Measurements from ENCODE around the gene SH3YL1.

Gene SH3YL1

DNA sequence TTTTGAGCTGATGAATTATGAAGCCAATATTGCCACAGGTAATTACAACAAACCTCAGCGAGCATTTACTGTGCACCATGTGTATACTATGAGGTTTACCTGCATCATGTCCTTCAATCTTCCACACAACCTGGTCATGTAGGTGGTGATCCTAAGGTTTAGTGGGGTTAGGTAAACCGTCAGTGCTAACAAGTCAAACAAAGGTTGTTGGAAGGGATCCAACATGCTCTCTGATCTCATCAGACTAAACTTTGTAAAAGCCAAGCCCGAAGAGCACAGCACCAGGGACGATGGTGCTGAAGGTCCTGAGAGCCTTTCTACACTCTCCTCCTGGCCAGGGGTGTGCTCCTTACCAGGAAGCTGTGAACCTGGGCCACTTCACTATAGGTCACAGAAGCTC is 29.4 kb downstream of the SH3YL1 start:
- Histone ChIP-seq H3K9me3 (ENCODE audit: insufficient read depth, low read depth, low read length) (no peaks in the 10 kb centered on the region), H3K27me3 (ENCODE audit: insufficient read depth, low read length) (no peaks in the 10 kb centered on the region), H3K36me3 (ENCODE audit: insufficient read depth, low read length) (peaks cover 9% of the 10 kb centered on the region; the same call in 1 of the 2 replicates), H3K9ac (ENCODE audit: low read depth, low read length) (no peak overlapping the region), H3K4me3 (ENCODE audit: low read length) (no peak overlapping the region), H3K4me1 (ENCODE audit: insufficient read depth, low read length) (peaks cover 22% of the 10 kb centered on the region), H3K27ac (ENCODE audit: low read depth, low read length) (no peak overlapping the region)
- WGBS: 94% methylated on average over 4 of the region's 4 CpGs

- peaks cover 9% of the 10 kb centered on the region; the same call in 1 of the 2 replicates for H3K36me3 ChIP-seq (ENCODE audit: insufficient read depth, low read length)
These were observed 30.8 kb downstream of the SH3YL1 start for GRCh38 chr2:233030-233429.

GRCh38 chr2:231521-232185 is 32.2 kb downstream of the SH3YL1 start:
- Histone ChIP-seq H3K9ac (ENCODE audit: low read depth, low read length) (no peak overlapping the region), H3K27me3 (ENCODE audit: insufficient read depth, low read length) (no peaks in the 10 kb centered on the region), H3K27ac (ENCODE audit: low read depth, low read length) (no peak overlapping the region), H3K36me3 (ENCODE audit: insufficient read depth, low read length) (peaks cover 17% of the 10 kb centered on the region; the same call in 1 of the 2 replicates), H3K4me3 (ENCODE audit: low read length) (no peak overlapping the region), H3K9me3 (ENCODE audit: insufficient read depth, low read depth, low read length) (no peaks in the 10 kb centered on the region), H3K4me1 (ENCODE audit: insufficient read depth, low read length) (peaks cover 14% of the 10 kb centered on the region)
- 96% methylated on average over 7 of the region's 9 CpGs for WGBS

More at GRCh38 chr2:233030-233429, 30.8 kb downstream of the SH3YL1 start:
- H3K9me3 ChIP-seq (ENCODE audit: insufficient read depth, low read depth, low read length): no peaks in the 10 kb centered on the region
- no peak overlapping the region for H3K27ac ChIP-seq (ENCODE audit: low read depth, low read length)
- H3K4me3 ChIP-seq (ENCODE audit: low read length): no peak overlapping the region
- peaks cover 17% of the 10 kb centered on the region for H3K4me1 ChIP-seq (ENCODE audit: insufficient read depth, low read length)
- H3K27me3 ChIP-seq (ENCODE audit: insufficient read depth, low read length): no peaks in the 10 kb centered on the region
- H3K9ac ChIP-seq (ENCODE audit: low read depth, low read length): no peak overlapping the region
- 22% methylated on average over 7 of the region's 7 CpGs for WGBS

DNA sequence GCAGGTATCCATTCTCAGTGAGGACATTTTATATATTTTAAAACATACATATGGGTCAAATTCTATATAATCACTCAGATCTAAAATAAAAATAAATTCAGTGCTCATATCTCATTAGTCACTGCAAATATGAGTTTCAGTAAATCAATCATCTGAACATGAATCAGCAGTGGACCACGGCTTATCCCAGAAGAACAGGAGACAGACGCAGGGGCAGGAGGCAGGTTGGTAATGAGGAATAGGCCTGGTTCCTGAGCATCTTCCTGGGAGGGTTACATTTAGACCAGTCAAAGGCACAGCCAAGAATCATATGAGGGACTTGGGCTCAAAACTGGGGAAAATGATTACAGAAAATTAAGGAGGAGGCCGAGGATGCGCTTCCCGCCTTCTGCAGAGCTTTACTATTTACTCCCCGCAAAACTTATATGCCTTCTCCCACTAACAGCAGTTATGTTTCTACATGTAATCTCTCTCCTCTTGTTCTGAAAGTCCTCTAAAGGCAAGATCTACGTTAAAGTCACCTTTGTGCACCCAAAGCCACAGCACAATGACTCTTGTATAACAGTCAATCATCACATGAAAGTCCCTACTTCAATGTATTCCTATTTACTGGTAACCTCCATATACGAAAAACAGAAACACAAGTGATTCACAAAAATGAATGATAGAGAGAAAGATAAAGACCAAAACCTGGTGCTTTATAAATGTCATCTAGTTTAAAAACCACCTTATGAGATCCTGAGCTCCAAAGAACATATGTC is 35.1 kb downstream of the SH3YL1 start:
- no peak overlapping the region for H3K9ac ChIP-seq (ENCODE audit: low read depth, low read length)
- H3K9me3 ChIP-seq (ENCODE audit: insufficient read depth, low read depth, low read length): no peaks in the 10 kb centered on the region
- H3K36me3 ChIP-seq (ENCODE audit: insufficient read depth, low read length): peaks cover 38% of the 10 kb centered on the region; the same call in 1 of the 2 replicates
- WGBS: 95% methylated on average over 7 of the region's 8 CpGs
- no peak overlapping the region for H3K27ac ChIP-seq (ENCODE audit: low read depth, low read length)
- no peak overlapping the region for H3K4me3 ChIP-seq (ENCODE audit: low read length)
- peaks cover 11% of the 10 kb centered on the region for H3K4me1 ChIP-seq (ENCODE audit: insufficient read depth, low read length)
- H3K27me3 ChIP-seq (ENCODE audit: insufficient read depth, low read length): no peaks in the 10 kb centered on the region

- peaks cover 6% of the 10 kb centered on the region for H3K4me1 ChIP-seq (ENCODE audit: insufficient read depth, low read length)
- H3K27ac ChIP-seq (ENCODE audit: low read depth, low read length): no peak overlapping the region
- H3K36me3 ChIP-seq (ENCODE audit: insufficient read depth, low read length): peaks cover 41% of the 10 kb centered on the region; the same call in 1 of the 2 replicates
- H3K4me3 ChIP-seq (ENCODE audit: low read length): no peak overlapping the region
- WGBS: 94% methylated on average over 9 of the region's 9 CpGs
- no peaks in the 10 kb centered on the region for H3K9me3 ChIP-seq (ENCODE audit: insufficient read depth, low read depth, low read length)
- H3K9ac ChIP-seq (ENCODE audit: low read depth, low read length): no peak overlapping the region
- H3K27me3 ChIP-seq (ENCODE audit: insufficient read depth, low read length): no peaks in the 10 kb centered on the region
These were observed 35.7 kb downstream of the SH3YL1 start for GRCh38 chr2:228115-228514.

DNA sequence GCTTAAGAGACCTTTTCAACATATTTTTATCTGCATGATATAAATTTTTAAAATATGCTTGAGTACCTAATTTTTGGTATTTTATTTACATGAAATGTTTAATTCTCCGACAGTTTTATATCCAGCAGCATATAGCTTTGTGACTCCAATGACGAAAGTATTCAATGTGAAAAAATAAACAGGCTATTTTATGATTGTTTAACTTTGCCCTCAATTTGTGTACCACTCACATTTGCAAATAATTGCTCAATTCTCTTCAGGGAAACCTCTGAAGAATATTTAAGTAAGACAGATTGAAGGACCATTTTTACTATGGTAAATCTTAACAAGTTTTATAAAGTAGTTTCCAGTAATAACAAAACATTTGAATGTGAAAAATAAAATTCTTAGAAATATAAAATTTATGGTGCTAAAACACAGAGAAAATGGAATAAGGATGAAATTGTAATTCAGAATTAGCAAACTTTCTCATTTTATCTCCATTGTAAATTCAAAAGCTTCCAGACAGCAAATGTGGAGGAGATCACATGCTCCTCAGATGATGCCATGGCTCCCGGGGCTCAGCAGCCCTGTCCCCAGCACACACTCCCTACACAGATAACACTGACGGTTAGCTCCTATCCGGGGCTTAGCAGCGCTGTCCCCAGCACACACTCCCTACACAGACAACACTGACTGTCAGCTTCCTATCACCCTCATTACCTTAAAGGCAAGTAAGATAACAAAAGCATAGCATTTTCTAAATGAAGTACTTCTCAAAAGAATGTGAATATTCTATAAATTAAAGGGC is 39.7 kb downstream of the SH3YL1 start:
- Histone ChIP-seq H3K4me1 (ENCODE audit: insufficient read depth, low read length) (no peaks in the 10 kb centered on the region), H3K9ac (ENCODE audit: low read depth, low read length) (no peak overlapping the region), H3K4me3 (ENCODE audit: low read length) (no peak overlapping the region), H3K27me3 (ENCODE audit: insufficient read depth, low read length) (no peaks in the 10 kb centered on the region), H3K9me3 (ENCODE audit: insufficient read depth, low read depth, low read length) (no peaks in the 10 kb centered on the region), H3K36me3 (ENCODE audit: insufficient read depth, low read length) (peaks cover 32% of the 10 kb centered on the region; the same call in 1 of the 2 replicates), H3K27ac (ENCODE audit: low read depth, low read length) (no peak overlapping the region)
- WGBS: 95% methylated on average over 5 of the region's 6 CpGs

GRCh38 chr2:223451-223850 is 40.4 kb downstream of the SH3YL1 start:
- Histone ChIP-seq H3K27me3 (ENCODE audit: insufficient read depth, low read length) (no peaks in the 10 kb centered on the region), H3K9ac (ENCODE audit: low read depth, low read length) (no peak overlapping the region), H3K4me1 (ENCODE audit: insufficient read depth, low read length) (no peaks in the 10 kb centered on the region), H3K4me3 (ENCODE audit: low read length) (no peak overlapping the region), H3K9me3 (ENCODE audit: insufficient read depth, low read depth, low read length) (no peaks in the 10 kb centered on the region), H3K36me3 (ENCODE audit: insufficient read depth, low read length) (peaks cover 32% of the 10 kb centered on the region), H3K27ac (ENCODE audit: low read depth, low read length) (no peak overlapping the region)
- WGBS: 93% methylated on average over 3 of the region's 4 CpGs

DNA sequence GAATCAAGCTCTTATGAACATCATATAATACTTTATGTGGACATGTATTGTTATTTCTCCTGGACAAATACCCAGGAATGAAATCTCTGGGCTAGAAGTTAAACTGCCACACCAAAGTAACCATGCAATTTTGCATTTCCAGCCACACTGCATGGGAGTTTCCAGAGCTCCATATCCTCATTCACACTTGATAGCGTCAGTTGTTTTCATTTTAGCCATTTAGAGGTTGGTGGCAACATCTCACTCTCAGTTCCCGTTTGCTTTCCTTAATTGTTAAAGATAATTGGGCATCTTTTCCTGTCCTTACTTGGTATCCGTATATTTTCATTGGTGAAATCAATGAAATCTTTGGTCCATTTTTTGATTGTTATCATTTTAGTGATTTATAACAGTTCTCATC is 47.8 kb downstream of the SH3YL1 start:
- H3K4me1 ChIP-seq (ENCODE audit: insufficient read depth, low read length): no peaks in the 10 kb centered on the region
- H3K36me3 ChIP-seq (ENCODE audit: insufficient read depth, low read length): peaks cover 4% of the 10 kb centered on the region
- H3K9me3 ChIP-seq (ENCODE audit: insufficient read depth, low read depth, low read length): 0 out of 2 replicates have a peak, but pooled peaks cover 7% of the 10 kb centered on the region
- no peak overlapping the region for H3K4me3 ChIP-seq (ENCODE audit: low read length)
- no peak overlapping the region for H3K9ac ChIP-seq (ENCODE audit: low read depth, low read length)
- 88% methylated on average over 3 of the region's 3 CpGs for WGBS
- H3K27ac ChIP-seq (ENCODE audit: low read depth, low read length): no peak overlapping the region
- H3K27me3 ChIP-seq (ENCODE audit: insufficient read depth, low read length): no peaks in the 10 kb centered on the region

GRCh38 chr2:213932-214693 is 49.7 kb downstream of the SH3YL1 start:
- H3K4me3 ChIP-seq (ENCODE audit: low read length): no peak overlapping the region
- H3K36me3 ChIP-seq (ENCODE audit: insufficient read depth, low read length): peaks cover 4% of the 10 kb centered on the region
- H3K9me3 ChIP-seq (ENCODE audit: insufficient read depth, low read depth, low read length): 0 out of 2 replicates have a peak, but pooled peaks cover 7% of the 10 kb centered on the region
- no peak overlapping the region for H3K9ac ChIP-seq (ENCODE audit: low read depth, low read length)
- H3K4me1 ChIP-seq (ENCODE audit: insufficient read depth, low read length): no peaks in the 10 kb centered on the region
- H3K27me3 ChIP-seq (ENCODE audit: insufficient read depth, low read length): no peaks in the 10 kb centered on the region
- H3K27ac ChIP-seq (ENCODE audit: low read depth, low read length): no peak overlapping the region
- 96% methylated on average over 43 of the region's 43 CpGs for WGBS

DNA sequence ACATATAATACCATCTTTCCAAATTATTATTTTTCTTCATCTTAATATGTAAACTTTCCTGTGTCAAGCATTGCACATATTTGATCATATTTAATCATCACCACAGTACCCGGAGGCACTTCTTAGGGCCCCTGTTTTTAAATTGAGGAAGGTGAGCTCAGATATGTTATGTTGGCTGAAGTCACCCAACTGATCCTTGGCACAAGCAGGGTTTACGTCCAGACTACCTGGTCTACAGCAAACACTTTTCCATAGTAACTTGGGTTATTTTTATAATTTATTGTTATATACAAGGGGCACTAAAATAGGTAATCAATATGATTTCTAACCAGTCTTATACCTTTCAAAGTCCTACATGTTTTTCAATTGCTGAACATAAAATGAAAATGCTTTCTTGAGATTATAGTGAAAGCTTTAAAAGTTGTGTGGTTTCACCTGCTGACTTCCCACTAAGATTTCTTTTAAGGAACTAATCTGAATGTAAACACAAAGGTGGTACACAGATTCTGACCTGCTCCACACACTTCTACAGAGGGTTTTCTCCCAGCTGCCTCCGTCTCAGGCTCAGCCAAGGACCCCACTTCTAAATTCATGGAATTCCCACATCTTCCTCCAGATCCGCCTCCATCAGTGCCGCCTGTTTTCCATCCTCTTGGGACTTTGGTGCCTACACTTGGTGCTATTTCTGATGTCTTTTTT is 52.2 kb downstream of the SH3YL1 start:
- Histone ChIP-seq H3K4me3 (ENCODE audit: low read length) (no peak overlapping the region), H3K27ac (ENCODE audit: low read depth, low read length) (no peak overlapping the region), H3K9ac (ENCODE audit: low read depth, low read length) (no peak overlapping the region), H3K9me3 (ENCODE audit: insufficient read depth, low read depth, low read length) (0 out of 2 replicates have a peak, but pooled peaks cover 7% of the 10 kb centered on the region), H3K36me3 (ENCODE audit: insufficient read depth, low read length) (no peaks in the 10 kb centered on the region), H3K27me3 (ENCODE audit: insufficient read depth, low read length) (no peaks in the 10 kb centered on the region), H3K4me1 (ENCODE audit: insufficient read depth, low read length) (no peaks in the 10 kb centered on the region)
- 94% methylated on average over 4 of the region's 5 CpGs for WGBS
